Measurements from ENCODE around the gene DAP.

The DAP gene

GRCh38 chr5:10671041-10672008 is 89.7 kb downstream of the DAP start:
- DNase-seq (ENCODE audit: low read depth, low spot score), result no peak

GRCh38 chr5:10669983-10670382 is 91.1 kb downstream of the DAP start:
- no peak for TF ChIP-seq CTCF (IDR thresholded peaks at IDR 0.05; ENCODE audit: insufficient read depth, low read length, missing control alignments)
- no peak for DNase-seq (ENCODE audit: low read depth, low spot score)
- POLR2A ChIA-PET, result no interaction called here
- no peak overlapping the region for H3K4me3 ChIP-seq (ENCODE audit: low read depth, low read length)
- CTCF ChIA-PET, result no interaction called here

More at GRCh38 chr5:10671041-10672008, 89.7 kb downstream of the DAP start:
- ChIA-PET POLR2A (no interaction called here), CTCF (interaction anchor here (1.0 to 1.1 kb wide), 2 partner anchors 18 to 219 kb away, joined by 3 read pairs; no protein-coding TSS in a partner anchor)
- TF ChIP-seq CTCF (IDR thresholded peaks at IDR 0.05; ENCODE audit: insufficient read depth, low read length, missing control alignments), result no peak
- no peak overlapping the region for H3K4me3 ChIP-seq (ENCODE audit: low read depth, low read length)

- CTCF ChIA-PET, result interaction anchor here (0.6 to 0.9 kb wide), 2 partner anchors 22 to 66 kb away, joined by 3 read pairs; no protein-coding TSS in a partner anchor
- TF ChIP-seq CTCF (IDR thresholded peaks at IDR 0.05; ENCODE audit: insufficient read depth, low read length, missing control alignments), result no peak
- no peak overlapping the region for H3K4me3 ChIP-seq (ENCODE audit: low read depth, low read length)
- no peak for DNase-seq (ENCODE audit: low read depth, low spot score)
- POLR2A ChIA-PET, result interaction anchor here (0.6 kb wide), 1 partner anchor 71 kb away, joined by 4 read pairs; no protein-coding TSS in a partner anchor
Measured at GRCh38 chr5:10668697-10669096, 92.3 kb downstream of the DAP start.

GRCh38 chr5:10667431-10668057 is 93.5 kb downstream of the DAP start:
- TF ChIP-seq CTCF (IDR thresholded peaks at IDR 0.05; ENCODE audit: insufficient read depth, low read length, missing control alignments), result no peak
- DNase-seq (ENCODE audit: low read depth, low spot score), result no peak
- no peak overlapping the region for H3K4me3 ChIP-seq (ENCODE audit: low read depth, low read length)
- ChIA-PET CTCF (interaction anchor here (0.9 to 1.2 kb wide), 3 partner anchors 24 to 215 kb away, joined by 3 to 7 read pairs (median 3); no protein-coding TSS in a partner anchor), POLR2A (no interaction called here)

- TF ChIP-seq CTCF (IDR thresholded peaks at IDR 0.05; ENCODE audit: insufficient read depth, low read length, missing control alignments), result no peak
- DNase-seq (ENCODE audit: low read depth, low spot score), result no peak
- CTCF ChIA-PET, result interaction anchor here (0.8 to 1.5 kb wide), 5 partner anchors 9 to 214 kb away, joined by 3 to 7 read pairs (median 3); no protein-coding TSS in a partner anchor
- no peak overlapping the region for H3K4me3 ChIP-seq (ENCODE audit: low read depth, low read length)
- POLR2A ChIA-PET, result no interaction called here
Measured at GRCh38 chr5:10666531-10667299, 94.3 kb downstream of the DAP start.

Measured in AG04449 (cell line).